ENCODE results near the gene ERN1.

- TF ChIP-seq CTCF (IDR thresholded peaks at IDR 0.05; ENCODE audit: borderline replicate concordance, extremely low read depth, low read length, poor library complexity, severe bottlenecking) (no peak), EZH2 (IDR thresholded peaks at IDR 0.05; ENCODE audit: borderline replicate concordance, low read depth, low read length, severe bottlenecking) (no peak)
Measured at GRCh38 chr17:64152428-64153125, 22.6 kb upstream of the ERN1 start.

Data from DND-41 (cell line).